ENCODE measurements around the gene FTO.

The FTO gene

DNA sequence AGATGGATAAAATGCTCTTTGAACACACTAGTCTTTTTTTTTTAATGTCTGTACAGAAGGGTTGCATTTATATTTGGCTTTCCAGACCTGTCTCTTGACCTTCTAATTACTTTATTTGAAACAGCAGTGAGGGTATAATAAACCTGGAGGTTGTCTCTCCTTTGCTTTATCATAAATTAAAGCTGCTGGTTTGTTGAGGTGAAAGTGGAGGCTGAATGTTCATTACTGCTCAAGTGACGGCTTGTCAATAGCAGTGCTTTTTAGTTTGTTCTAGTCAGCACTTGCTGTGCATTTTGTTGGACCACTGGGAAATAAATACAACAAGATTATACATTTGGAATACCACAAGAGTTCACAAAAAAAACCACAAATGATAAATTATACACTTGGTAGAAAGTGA lies 318.4 kb downstream of the FTO start:
- H3K27ac ChIP-seq (ENCODE audit: low read length) = no peak overlapping the region
- H3K4me1 ChIP-seq (ENCODE audit: control insufficient read depth, insufficient read depth, low read length) = no peaks in the 10 kb centered on the region
- no peak for DNase-seq (ENCODE audit: low read depth, low spot score)
- WGBS (ENCODE audit: insufficient coverage, insufficient read length) = no CpG with 5 or more reads among the region's 1 CpG
- H3K9me3 ChIP-seq (ENCODE audit: control insufficient read depth, insufficient read depth, low read length) = no peaks in the 10 kb centered on the region
- H3K36me3 ChIP-seq (ENCODE audit: control insufficient read depth, insufficient read depth, low read length) = no peaks in the 10 kb centered on the region
- no peaks in the 10 kb centered on the region for H3K27me3 ChIP-seq (ENCODE audit: control insufficient read depth, insufficient read depth, low read length)
- no peak overlapping the region for H3K4me3 ChIP-seq (ENCODE audit: low read length)

DNA sequence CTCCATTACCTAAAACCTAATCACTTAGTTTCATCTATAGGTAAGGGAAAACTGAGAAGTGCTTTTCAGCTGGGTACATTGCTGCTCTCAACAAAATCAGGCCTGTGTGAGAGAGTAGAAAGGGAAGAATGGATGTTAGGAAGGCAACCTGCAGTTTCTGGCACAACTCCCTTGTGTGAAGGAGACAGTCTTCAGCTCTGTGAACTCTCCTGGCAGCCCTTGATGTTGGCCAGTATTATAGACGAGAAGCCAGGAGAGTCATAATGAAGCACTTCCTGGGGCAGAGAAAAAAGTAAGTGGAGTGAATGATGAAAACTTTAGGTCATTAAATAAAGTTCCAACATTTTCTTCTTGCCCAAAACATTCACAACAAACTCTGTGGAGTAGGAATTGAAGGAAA lies 322.5 kb downstream of the FTO start:
- H3K4me1 ChIP-seq (ENCODE audit: control insufficient read depth, insufficient read depth, low read length) = no peaks in the 10 kb centered on the region; the same call in 1 of the 2 replicates
- H3K27me3 ChIP-seq (ENCODE audit: control insufficient read depth, insufficient read depth, low read length) = no peaks in the 10 kb centered on the region
- H3K9me3 ChIP-seq (ENCODE audit: control insufficient read depth, insufficient read depth, low read length) = no peaks in the 10 kb centered on the region
- WGBS (ENCODE audit: insufficient coverage, insufficient read length) = no CpG with 5 or more reads among the region's 1 CpG
- H3K36me3 ChIP-seq (ENCODE audit: control insufficient read depth, insufficient read depth, low read length) = no peaks in the 10 kb centered on the region
- DNase-seq (ENCODE audit: low read depth, low spot score) = no peak
- H3K4me3 ChIP-seq (ENCODE audit: low read length) = no peak overlapping the region
- no peak overlapping the region for H3K27ac ChIP-seq (ENCODE audit: low read length)

DNA sequence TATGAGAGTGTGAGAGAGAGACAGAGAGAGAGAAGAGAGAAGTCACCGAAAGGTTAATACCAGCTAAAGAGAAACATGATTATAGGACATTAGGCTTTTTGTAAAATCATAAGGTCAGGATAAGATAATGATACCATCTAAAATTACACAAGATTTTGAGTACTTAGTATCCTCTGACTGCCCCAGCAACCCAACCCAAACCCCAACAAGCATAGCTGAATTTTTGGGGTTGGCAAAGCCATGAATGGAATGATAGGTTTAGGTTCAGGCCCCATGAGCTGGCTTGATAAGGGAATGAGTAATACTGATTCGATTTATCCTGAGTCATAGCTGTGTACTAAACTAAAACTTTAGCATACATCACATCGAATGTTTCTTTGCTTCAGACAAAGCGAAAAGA lies 323.1 kb downstream of the FTO start:
- Histone ChIP-seq H3K9me3 (ENCODE audit: control insufficient read depth, insufficient read depth, low read length) (no peaks in the 10 kb centered on the region), H3K4me3 (ENCODE audit: low read length) (no peak overlapping the region), H3K36me3 (ENCODE audit: control insufficient read depth, insufficient read depth, low read length) (no peaks in the 10 kb centered on the region), H3K4me1 (ENCODE audit: control insufficient read depth, insufficient read depth, low read length) (no peaks in the 10 kb centered on the region; the same call in 1 of the 2 replicates), H3K27me3 (ENCODE audit: control insufficient read depth, insufficient read depth, low read length) (no peaks in the 10 kb centered on the region), H3K27ac (ENCODE audit: low read length) (no peak overlapping the region)
- no peak for DNase-seq (ENCODE audit: low read depth, low spot score)
- WGBS (ENCODE audit: insufficient coverage, insufficient read length) = no CpG with 5 or more reads among the region's 4 CpGs

DNA sequence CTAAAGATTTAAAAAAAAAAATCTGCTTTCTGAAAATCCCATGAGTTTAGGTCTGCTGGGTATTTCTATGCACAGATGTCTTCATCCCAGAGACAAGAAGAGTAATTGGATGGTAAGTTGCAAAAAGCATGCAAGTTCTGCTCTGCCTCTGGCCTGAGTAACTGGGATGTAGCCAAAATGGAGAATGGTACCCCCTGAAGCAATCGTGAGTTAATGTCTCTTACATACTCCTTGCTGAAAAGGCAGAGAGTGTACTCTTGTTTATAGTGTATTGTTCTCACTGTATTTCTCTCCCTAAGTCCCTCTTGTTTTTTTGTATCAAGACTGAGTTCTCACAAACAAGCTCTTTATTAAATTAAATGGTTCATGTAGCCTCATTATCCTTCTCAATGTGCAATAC lies 323.6 kb downstream of the FTO start:
- no CpG with 5 or more reads among the region's 1 CpG for WGBS (ENCODE audit: insufficient coverage, insufficient read length)
- no peak for DNase-seq (ENCODE audit: low read depth, low spot score)

DNA sequence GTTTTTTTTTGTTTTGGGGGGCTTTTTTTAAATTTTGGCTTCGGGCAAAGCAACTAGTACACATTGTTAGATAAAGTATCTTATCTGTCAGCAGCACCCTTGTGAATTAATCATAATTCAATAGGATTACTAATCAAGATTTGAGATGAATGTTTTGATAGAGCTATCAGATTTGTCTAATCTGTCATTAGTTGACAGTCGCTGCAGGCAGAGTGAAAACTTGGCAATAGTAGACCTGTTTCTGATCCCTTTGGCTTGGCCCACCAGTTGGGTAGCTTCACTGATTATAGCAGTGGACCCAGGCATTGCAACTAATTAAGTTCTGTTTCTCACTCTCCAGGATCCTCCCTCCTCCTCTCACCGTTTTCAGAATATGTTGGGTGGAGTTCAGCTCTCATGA lies 324.0 kb downstream of the FTO start:
- Histone ChIP-seq H3K36me3 (ENCODE audit: control insufficient read depth, insufficient read depth, low read length) (no peaks in the 10 kb centered on the region), H3K9me3 (ENCODE audit: control insufficient read depth, insufficient read depth, low read length) (no peaks in the 10 kb centered on the region), H3K27me3 (ENCODE audit: control insufficient read depth, insufficient read depth, low read length) (no peaks in the 10 kb centered on the region), H3K27ac (ENCODE audit: low read length) (no peak overlapping the region), H3K4me1 (ENCODE audit: control insufficient read depth, insufficient read depth, low read length) (no peaks in the 10 kb centered on the region; the same call in 1 of the 2 replicates), H3K4me3 (ENCODE audit: low read length) (no peak overlapping the region)
- whole genome bisulfite sequencing (ENCODE audit: insufficient coverage, insufficient read length) = no CpG with 5 or more reads among the region's 3 CpGs
- no peak for DNase-seq (ENCODE audit: low read depth, low spot score)

More for the DNA sequence above, 323.6 kb downstream of the FTO start:
- H3K27me3 ChIP-seq (ENCODE audit: control insufficient read depth, insufficient read depth, low read length) = no peaks in the 10 kb centered on the region
- H3K27ac ChIP-seq (ENCODE audit: low read length) = no peak overlapping the region
- no peak overlapping the region for H3K4me3 ChIP-seq (ENCODE audit: low read length)
- no peaks in the 10 kb centered on the region for H3K9me3 ChIP-seq (ENCODE audit: control insufficient read depth, insufficient read depth, low read length)
- no peaks in the 10 kb centered on the region for H3K36me3 ChIP-seq (ENCODE audit: control insufficient read depth, insufficient read depth, low read length)
- no peaks in the 10 kb centered on the region; the same call in 1 of the 2 replicates for H3K4me1 ChIP-seq (ENCODE audit: control insufficient read depth, insufficient read depth, low read length)

DNA sequence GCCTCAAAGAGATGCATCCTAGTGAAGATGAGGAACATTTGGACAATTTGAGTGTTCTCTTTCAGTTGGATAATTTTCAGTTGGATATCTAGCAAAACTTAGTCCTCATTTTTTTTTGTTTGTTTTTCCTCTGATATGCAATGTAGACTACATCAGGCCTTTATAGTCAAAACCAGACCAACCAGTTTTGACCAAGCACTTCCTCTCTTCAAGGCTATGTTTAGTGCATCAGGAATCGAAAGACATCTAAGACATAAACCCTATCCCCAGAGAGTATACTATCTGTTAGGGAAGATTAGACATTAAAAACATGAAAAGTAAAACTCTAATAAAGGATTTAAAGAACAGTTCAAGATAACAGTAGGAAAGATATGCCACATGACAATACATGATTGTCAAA lies 326.5 kb downstream of the FTO start:
- H3K36me3 ChIP-seq (ENCODE audit: control insufficient read depth, insufficient read depth, low read length) = no peaks in the 10 kb centered on the region
- DNase-seq (ENCODE audit: low read depth, low spot score) = no peak
- H3K4me3 ChIP-seq (ENCODE audit: low read length) = no peak overlapping the region
- H3K4me1 ChIP-seq (ENCODE audit: control insufficient read depth, insufficient read depth, low read length) = no peaks in the 10 kb centered on the region; the same call in 1 of the 2 replicates
- H3K27me3 ChIP-seq (ENCODE audit: control insufficient read depth, insufficient read depth, low read length) = no peaks in the 10 kb centered on the region
- H3K27ac ChIP-seq (ENCODE audit: low read length) = no peak overlapping the region
- H3K9me3 ChIP-seq (ENCODE audit: control insufficient read depth, insufficient read depth, low read length) = no peaks in the 10 kb centered on the region
- WGBS (ENCODE audit: insufficient coverage, insufficient read length) = no CpG with 5 or more reads among the region's 1 CpG

DNA sequence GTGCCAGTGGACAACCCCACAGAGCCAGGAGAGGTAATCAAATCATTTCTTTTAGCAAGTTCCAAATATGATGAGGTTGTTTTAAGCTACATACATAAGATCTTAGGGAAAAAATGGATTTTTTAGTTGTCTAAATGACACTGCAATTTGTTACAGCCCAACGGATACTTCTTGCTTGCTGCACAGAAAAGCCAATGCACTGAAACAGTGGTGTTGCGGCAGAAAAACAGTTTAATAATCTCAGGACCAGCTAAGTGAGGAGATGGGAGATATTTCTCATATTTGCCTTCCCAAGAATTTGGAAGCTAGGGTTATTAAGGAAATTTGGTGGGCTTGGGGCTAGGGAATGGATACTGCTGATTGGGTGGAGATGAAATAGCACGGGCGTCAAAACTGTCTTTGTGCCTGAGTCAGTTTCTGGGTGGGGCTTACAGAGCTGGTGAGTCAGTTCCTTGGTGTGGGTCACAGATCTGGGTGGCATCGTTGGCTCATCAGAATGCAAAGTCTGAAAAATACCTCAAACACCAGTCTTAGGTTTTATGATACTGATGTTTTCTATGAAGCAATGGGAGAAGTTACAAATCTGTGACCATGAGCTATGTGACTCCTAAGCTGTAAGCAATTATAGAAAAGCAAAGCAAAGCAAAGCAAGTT lies 327.3 kb downstream of the FTO start:
- WGBS (ENCODE audit: insufficient coverage, insufficient read length) = no CpG with 5 or more reads among the region's 5 CpGs
- Histone ChIP-seq H3K9me3 (ENCODE audit: control insufficient read depth, insufficient read depth, low read length) (no peaks in the 10 kb centered on the region), H3K4me3 (ENCODE audit: low read length) (no peak overlapping the region), H3K36me3 (ENCODE audit: control insufficient read depth, insufficient read depth, low read length) (no peaks in the 10 kb centered on the region), H3K27ac (ENCODE audit: low read length) (no peak overlapping the region), H3K27me3 (ENCODE audit: control insufficient read depth, insufficient read depth, low read length) (no peaks in the 10 kb centered on the region), H3K4me1 (ENCODE audit: control insufficient read depth, insufficient read depth, low read length) (no peaks in the 10 kb centered on the region; the same call in 1 of the 2 replicates)
- DNase-seq (ENCODE audit: low read depth, low spot score) = no peak

DNA sequence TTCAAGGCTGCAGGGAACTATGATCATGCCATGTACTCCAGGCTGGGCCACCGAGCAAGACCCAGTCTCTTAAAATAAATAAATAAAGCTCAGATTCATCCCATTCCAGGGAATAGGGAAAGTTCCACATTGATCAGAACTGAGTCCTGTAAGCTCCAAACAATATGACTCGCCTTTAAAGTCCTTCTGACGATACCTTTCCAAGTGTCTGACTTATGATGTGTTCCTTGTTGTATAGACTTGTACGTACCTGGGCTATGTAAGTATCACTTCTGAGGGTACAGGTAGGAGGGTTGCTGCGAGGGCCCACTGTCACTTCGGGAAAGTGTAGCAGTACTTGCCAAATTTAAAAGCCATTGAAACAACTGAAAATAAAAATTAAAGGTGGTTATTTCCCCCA lies 329.8 kb downstream of the FTO start:
- Histone ChIP-seq H3K36me3 (ENCODE audit: control insufficient read depth, insufficient read depth, low read length) (no peaks in the 10 kb centered on the region), H3K9me3 (ENCODE audit: control insufficient read depth, insufficient read depth, low read length) (no peaks in the 10 kb centered on the region), H3K4me3 (ENCODE audit: low read length) (no peak overlapping the region), H3K27ac (ENCODE audit: low read length) (no peak overlapping the region), H3K4me1 (ENCODE audit: control insufficient read depth, insufficient read depth, low read length) (no peaks in the 10 kb centered on the region; the same call in 1 of the 2 replicates), H3K27me3 (ENCODE audit: control insufficient read depth, insufficient read depth, low read length) (no peaks in the 10 kb centered on the region)
- WGBS (ENCODE audit: insufficient coverage, insufficient read length) = no CpG with 5 or more reads among the region's 6 CpGs
- no peak for DNase-seq (ENCODE audit: low read depth, low spot score)

DNA sequence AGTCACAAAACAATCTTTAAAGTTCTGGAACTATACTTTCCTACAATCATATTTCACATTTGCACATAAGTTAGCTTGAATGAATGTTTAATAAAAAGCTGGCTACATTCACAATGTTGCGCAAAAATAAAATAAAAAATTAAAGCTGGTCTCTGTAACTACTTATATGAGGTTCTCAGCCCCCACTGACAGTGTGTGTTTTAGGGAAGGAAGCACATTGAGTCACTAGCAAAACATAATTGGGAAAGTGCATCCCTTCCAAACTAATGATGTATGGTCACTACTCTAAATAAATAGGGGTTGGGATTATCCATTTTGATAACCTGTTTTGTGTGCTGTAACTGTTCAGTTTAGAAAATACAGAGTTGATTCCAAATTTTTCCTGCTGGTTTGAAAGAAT lies 330.7 kb downstream of the FTO start:
- Histone ChIP-seq H3K27me3 (ENCODE audit: control insufficient read depth, insufficient read depth, low read length) (no peaks in the 10 kb centered on the region), H3K27ac (ENCODE audit: low read length) (no peak overlapping the region), H3K9me3 (ENCODE audit: control insufficient read depth, insufficient read depth, low read length) (no peaks in the 10 kb centered on the region), H3K36me3 (ENCODE audit: control insufficient read depth, insufficient read depth, low read length) (no peaks in the 10 kb centered on the region), H3K4me3 (ENCODE audit: low read length) (no peak overlapping the region), H3K4me1 (ENCODE audit: control insufficient read depth, insufficient read depth, low read length) (no peaks in the 10 kb centered on the region; the same call in none of the 2 replicates)
- no CpG with 5 or more reads among the region's 1 CpG for WGBS (ENCODE audit: insufficient coverage, insufficient read length)
- no peak for DNase-seq (ENCODE audit: low read depth, low spot score)

DNA sequence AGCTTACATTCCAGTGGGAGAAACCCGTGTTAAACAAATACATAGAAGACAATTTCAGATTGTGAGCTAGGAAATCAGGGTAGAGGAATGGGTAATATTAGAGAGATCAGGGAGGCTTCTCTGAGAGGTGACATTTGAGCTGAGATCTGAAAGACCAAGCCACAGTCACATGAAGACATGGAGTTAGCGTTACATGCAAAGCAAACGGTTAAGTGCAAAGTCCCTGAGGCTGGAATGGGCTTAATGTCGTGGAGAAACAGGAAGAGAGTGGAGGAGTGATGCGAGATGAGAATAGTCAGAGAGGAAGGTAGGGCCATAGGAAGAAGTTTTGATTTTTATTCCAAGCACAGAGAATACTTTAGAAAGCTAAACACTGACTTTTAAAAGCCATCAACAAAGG lies 336.5 kb downstream of the FTO start:
- WGBS (ENCODE audit: insufficient coverage, insufficient read length) = 100% methylated on average over 1 of the region's 5 CpGs
- no peaks in the 10 kb centered on the region; the same call in 1 of the 2 replicates for H3K4me1 ChIP-seq (ENCODE audit: control insufficient read depth, insufficient read depth, low read length)
- H3K36me3 ChIP-seq (ENCODE audit: control insufficient read depth, insufficient read depth, low read length) = no peaks in the 10 kb centered on the region
- no peaks in the 10 kb centered on the region for H3K9me3 ChIP-seq (ENCODE audit: control insufficient read depth, insufficient read depth, low read length)
- H3K27ac ChIP-seq (ENCODE audit: low read length) = no peak overlapping the region
- no peak for DNase-seq (ENCODE audit: low read depth, low spot score)
- no peaks in the 10 kb centered on the region for H3K27me3 ChIP-seq (ENCODE audit: control insufficient read depth, insufficient read depth, low read length)
- H3K4me3 ChIP-seq (ENCODE audit: low read length) = no peak overlapping the region

DNA sequence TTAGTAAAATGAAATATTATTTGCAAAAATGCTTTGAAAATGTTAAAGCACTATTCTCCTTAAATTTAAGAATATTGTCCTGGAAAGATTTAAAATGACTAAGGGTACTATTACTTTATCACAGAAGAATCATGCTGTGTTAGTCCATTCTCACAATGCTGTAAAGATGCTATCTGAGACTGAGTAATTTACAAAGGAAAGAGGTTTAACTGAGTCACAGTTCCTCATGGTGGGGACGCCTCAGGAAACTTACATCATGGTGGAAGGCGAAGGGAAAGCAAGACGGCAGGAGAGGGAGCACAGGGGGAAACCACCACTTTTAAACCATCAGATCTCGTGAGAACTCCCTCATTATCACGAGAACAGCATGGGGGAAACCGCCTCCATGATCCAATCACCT lies 337.0 kb downstream of the FTO start:
- no CpG with 5 or more reads among the region's 6 CpGs for WGBS (ENCODE audit: insufficient coverage, insufficient read length)
- DNase-seq (ENCODE audit: low read depth, low spot score) = no peak
- no peaks in the 10 kb centered on the region; the same call in 1 of the 2 replicates for H3K4me1 ChIP-seq (ENCODE audit: control insufficient read depth, insufficient read depth, low read length)
- H3K27me3 ChIP-seq (ENCODE audit: control insufficient read depth, insufficient read depth, low read length) = no peaks in the 10 kb centered on the region
- no peak overlapping the region for H3K27ac ChIP-seq (ENCODE audit: low read length)
- H3K36me3 ChIP-seq (ENCODE audit: control insufficient read depth, insufficient read depth, low read length) = no peaks in the 10 kb centered on the region
- no peak overlapping the region for H3K4me3 ChIP-seq (ENCODE audit: low read length)
- H3K9me3 ChIP-seq (ENCODE audit: control insufficient read depth, insufficient read depth, low read length) = no peaks in the 10 kb centered on the region

Measured in iPS DF 6.9 (cell line).